ENCODE results near the gene NDUFS6.

The NDUFS6 gene

GRCh38 chr5:1771149-1772065, 29.8 kb upstream of the NDUFS6 start:
- FAIRE-seq (no peak), DNase-seq (ENCODE audit: insufficient read length, low spot score) (no peak)
- TF ChIP-seq CTCF (IDR thresholded peaks at IDR 0.05; ENCODE audit: insufficient read depth, missing control alignments) = no peak

- FAIRE-seq (no peak), DNase-seq (ENCODE audit: insufficient read length, low spot score) (no peak)
- TF ChIP-seq CTCF (IDR thresholded peaks at IDR 0.05; ENCODE audit: insufficient read depth, missing control alignments) = peak; percentile 8
Observed at GRCh38 chr5:1772634-1773033, 28.6 kb upstream of the NDUFS6 start.

- FAIRE-seq (no peak), DNase-seq (ENCODE audit: insufficient read length, low spot score) (no peak)
- no peak for TF ChIP-seq CTCF (IDR thresholded peaks at IDR 0.05; ENCODE audit: insufficient read depth, missing control alignments)
Observed at GRCh38 chr5:1776831-1777230, 24.4 kb upstream of the NDUFS6 start.

- no peak for TF ChIP-seq CTCF (IDR thresholded peaks at IDR 0.05; ENCODE audit: insufficient read depth, missing control alignments)
- DNase-seq (ENCODE audit: insufficient read length, low spot score) = no peak
- no peak for FAIRE-seq
Observed at GRCh38 chr5:1777281-1778137, 23.7 kb upstream of the NDUFS6 start.

- DNase-seq (ENCODE audit: insufficient read length, low spot score) = no peak
- no peak for FAIRE-seq
- no peak for TF ChIP-seq CTCF (IDR thresholded peaks at IDR 0.05; ENCODE audit: insufficient read depth, missing control alignments)
Observed at GRCh38 chr5:1778138-1779020, 22.8 kb upstream of the NDUFS6 start.

- FAIRE-seq (no peak), DNase-seq (ENCODE audit: insufficient read length, low spot score) (no peak)
- TF ChIP-seq CTCF (IDR thresholded peaks at IDR 0.05; ENCODE audit: insufficient read depth, missing control alignments) = no peak
Observed at GRCh38 chr5:1779021-1779680, 22.1 kb upstream of the NDUFS6 start.

Measured in D721Med (cell line).